ENCODE results near the gene EHF. TPM values are rescaled to one million over a fixed set of nuclear protein-coding genes. Genes with fewer than 3 reads are reported as not detected.

The EHF gene
- total and polyA plus RNA-seq, 9 of the 15 experiments (the other 6 are each of a cell fraction or from before 2014, with no cell fraction given), result 0.04 to 0.54 (median 0.37) TPM

DNA sequence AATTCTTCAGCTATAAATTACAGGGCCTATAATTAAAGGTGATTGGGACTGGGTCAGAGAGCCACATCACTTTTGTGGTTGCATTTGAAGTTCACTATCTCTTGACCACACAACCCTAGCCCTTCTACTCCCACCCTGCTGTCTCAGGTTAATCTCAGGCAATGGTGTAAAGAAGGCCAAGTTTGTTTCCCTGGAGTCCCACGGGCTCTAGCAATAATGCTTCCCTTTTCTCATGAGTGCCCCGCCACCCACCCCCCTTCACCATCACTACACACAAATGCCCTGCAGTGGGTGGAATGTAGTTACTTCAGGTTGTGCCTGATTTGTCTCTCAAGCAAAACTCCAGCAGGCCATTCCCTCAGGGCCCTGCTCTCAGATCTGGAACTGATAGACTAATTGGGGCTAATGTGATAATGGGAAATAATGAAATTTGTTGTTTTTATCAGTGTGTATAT, 1.8 kb upstream of the EHF start (continued):
- TF ChIP-seq, protein P1, sequence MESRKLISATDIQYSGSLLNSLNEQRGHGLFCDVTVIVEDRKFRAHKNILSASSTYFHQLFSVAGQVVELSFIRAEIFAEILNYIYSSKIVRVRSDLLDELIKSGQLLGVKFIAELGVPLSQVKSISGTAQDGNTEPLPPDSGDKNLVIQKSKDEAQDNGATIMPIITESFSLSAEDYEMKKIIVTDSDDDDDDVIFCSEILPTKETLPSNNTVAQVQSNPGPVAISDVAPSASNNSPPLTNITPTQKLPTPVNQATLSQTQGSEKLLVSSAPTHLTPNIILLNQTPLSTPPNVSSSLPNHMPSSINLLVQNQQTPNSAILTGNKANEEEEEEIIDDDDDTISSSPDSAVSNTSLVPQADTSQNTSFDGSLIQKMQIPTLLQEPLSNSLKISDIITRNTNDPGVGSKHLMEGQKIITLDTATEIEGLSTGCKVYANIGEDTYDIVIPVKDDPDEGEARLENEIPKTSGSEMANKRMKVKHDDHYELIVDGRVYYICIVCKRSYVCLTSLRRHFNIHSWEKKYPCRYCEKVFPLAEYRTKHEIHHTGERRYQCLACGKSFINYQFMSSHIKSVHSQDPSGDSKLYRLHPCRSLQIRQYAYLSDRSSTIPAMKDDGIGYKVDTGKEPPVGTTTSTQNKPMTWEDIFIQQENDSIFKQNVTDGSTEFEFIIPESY (CRISPR knock-in tag; IDR thresholded peaks at IDR 0.05), result no peak
- TF ChIP-seq MIER1 (IDR thresholded peaks at IDR 0.05; ENCODE audit: low read depth) (no peak), POLR2B (IDR thresholded peaks at IDR 0.05; ENCODE audit: low read depth, partially characterized antibody) (no peak), NR2C2 (CRISPR knock-in tag; IDR thresholded peaks at IDR 0.05) (no peak), NR2C2 (tag; IDR thresholded peaks at IDR 0.05) (no peak), BRD4 (IDR thresholded peaks at IDR 0.05) (no peak), POLR2H (tag; IDR thresholded peaks at IDR 0.05; ENCODE audit: low read depth) (no peak), SNIP1 (IDR thresholded peaks at IDR 0.05; ENCODE audit: low read depth) (no peak), ZNF766 (CRISPR knock-in tag; conservative IDR thresholded peaks at IDR 0.05) (no peak), MAZ (CRISPR knock-in tag; conservative IDR thresholded peaks at IDR 0.05 in 1 of 2, IDR thresholded peaks at IDR 0.05 in 1 of 2) (0 out of 4 replicates have a peak, but pooled peaks of 1 of the 2 experiments have one; percentile 20), CCAR2 (IDR thresholded peaks at IDR 0.05; ENCODE audit: low read depth, low read length) (no peak), PHB (CRISPR knock-in tag; IDR thresholded peaks at IDR 0.05) (no peak), ZNF589 (CRISPR knock-in tag; IDR thresholded peaks at IDR 0.05; ENCODE audit: low read depth) (0 out of 2 replicates have a peak, but pooled peaks have one; percentile 32), CBFA2T3 (IDR thresholded peaks at IDR 0.05) (peak; percentile 86), HNRNPK (IDR thresholded peaks at IDR 0.05; ENCODE audit: low read depth, low read length, poor library complexity, severe bottlenecking) (no peak)
- TF ChIP-seq, protein P2, sequence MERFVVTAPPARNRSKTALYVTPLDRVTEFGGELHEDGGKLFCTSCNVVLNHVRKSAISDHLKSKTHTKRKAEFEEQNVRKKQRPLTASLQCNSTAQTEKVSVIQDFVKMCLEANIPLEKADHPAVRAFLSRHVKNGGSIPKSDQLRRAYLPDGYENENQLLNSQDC (CRISPR knock-in tag; IDR thresholded peaks at IDR 0.05), result no peak
- TF ChIP-seq, protein P3, sequence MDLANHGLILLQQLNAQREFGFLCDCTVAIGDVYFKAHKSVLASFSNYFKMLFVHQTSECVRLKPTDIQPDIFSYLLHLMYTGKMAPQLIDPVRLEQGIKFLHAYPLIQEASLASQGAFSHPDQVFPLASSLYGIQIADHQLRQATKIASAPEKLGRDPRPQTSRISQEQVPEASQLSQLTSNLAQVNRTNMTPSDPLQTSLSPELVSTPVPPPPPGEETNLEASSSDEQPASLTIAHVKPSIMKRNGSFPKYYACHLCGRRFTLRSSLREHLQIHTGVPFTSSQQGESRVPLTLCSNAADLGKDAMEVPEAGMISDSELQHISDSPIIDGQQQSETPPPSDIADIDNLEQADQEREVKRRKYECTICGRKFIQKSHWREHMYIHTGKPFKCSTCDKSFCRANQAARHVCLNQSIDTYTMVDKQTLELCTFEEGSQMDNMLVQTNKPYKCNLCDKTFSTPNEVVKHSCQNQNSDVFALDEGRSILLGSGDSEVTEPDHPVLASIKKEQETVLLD (IDR thresholded peaks at IDR 0.05), result 0 out of 2 replicates have a peak, but pooled peaks have one; percentile 22
- TF ChIP-seq, protein P4, sequence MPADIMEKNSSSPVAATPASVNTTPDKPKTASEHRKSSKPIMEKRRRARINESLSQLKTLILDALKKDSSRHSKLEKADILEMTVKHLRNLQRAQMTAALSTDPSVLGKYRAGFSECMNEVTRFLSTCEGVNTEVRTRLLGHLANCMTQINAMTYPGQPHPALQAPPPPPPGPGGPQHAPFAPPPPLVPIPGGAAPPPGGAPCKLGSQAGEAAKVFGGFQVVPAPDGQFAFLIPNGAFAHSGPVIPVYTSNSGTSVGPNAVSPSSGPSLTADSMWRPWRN (IDR thresholded peaks at IDR 0.05; ENCODE audit: low read depth), result peak; percentile 85
- TF ChIP-seq, protein P5, sequence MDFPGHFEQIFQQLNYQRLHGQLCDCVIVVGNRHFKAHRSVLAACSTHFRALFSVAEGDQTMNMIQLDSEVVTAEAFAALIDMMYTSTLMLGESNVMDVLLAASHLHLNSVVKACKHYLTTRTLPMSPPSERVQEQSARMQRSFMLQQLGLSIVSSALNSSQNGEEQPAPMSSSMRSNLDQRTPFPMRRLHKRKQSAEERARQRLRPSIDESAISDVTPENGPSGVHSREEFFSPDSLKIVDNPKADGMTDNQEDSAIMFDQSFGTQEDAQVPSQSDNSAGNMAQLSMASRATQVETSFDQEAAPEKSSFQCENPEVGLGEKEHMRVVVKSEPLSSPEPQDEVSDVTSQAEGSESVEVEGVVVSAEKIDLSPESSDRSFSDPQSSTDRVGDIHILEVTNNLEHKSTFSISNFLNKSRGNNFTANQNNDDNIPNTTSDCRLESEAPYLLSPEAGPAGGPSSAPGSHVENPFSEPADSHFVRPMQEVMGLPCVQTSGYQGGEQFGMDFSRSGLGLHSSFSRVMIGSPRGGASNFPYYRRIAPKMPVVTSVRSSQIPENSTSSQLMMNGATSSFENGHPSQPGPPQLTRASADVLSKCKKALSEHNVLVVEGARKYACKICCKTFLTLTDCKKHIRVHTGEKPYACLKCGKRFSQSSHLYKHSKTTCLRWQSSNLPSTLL (IDR thresholded peaks at IDR 0.05), result no peak
- TF ChIP-seq, protein P6, sequence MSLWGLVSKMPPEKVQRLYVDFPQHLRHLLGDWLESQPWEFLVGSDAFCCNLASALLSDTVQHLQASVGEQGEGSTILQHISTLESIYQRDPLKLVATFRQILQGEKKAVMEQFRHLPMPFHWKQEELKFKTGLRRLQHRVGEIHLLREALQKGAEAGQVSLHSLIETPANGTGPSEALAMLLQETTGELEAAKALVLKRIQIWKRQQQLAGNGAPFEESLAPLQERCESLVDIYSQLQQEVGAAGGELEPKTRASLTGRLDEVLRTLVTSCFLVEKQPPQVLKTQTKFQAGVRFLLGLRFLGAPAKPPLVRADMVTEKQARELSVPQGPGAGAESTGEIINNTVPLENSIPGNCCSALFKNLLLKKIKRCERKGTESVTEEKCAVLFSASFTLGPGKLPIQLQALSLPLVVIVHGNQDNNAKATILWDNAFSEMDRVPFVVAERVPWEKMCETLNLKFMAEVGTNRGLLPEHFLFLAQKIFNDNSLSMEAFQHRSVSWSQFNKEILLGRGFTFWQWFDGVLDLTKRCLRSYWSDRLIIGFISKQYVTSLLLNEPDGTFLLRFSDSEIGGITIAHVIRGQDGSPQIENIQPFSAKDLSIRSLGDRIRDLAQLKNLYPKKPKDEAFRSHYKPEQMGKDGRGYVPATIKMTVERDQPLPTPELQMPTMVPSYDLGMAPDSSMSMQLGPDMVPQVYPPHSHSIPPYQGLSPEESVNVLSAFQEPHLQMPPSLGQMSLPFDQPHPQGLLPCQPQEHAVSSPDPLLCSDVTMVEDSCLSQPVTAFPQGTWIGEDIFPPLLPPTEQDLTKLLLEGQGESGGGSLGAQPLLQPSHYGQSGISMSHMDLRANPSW (CRISPR knock-in tag; IDR thresholded peaks at IDR 0.05), result no peak

Measured in K562 (cell line).